Vagina (tissue), 2 donors: ENCODE results near the gene BSND.

Experiments used
- POLR2A ChIP-seq, 2 donors: fragments of 450-650 bp; IDR thresholded peaks; one replicate each; pipeline ENCODE4 v1.6.1; 2017; ENCODE audit warnings: antibody characterized with exemption in 2 of 2, mild to moderate bottlenecking in 2 of 2, moderate library complexity in 2 of 2
- POLR2AphosphoS5 ChIP-seq, 2 donors: sonication (generic); formaldehyde crosslinking; IDR thresholded peaks; one replicate each; pipeline ENCODE4 v1.9.0; 2017; ENCODE audit warnings: antibody characterized with exemption in 2 of 2, mild to moderate bottlenecking in 2 of 2, low read depth in 1 of 2; ENCODE audit not compliant: insufficient read depth in 1 of 2
- TF ChIP-seq, protein P1 (sequence below), 3 experiments: fragments of 450-650 bp in 2 of 3; fragments of 200-600 bp in 1 of 3; sonication (generic) in 1 of 3; IDR thresholded peaks; one replicate each; pipeline ENCODE4 v1.5.1; 2017 to 2019; ENCODE audit warnings: antibody characterized with exemption in 3 of 3, mild to moderate bottlenecking in 2 of 3, moderate library complexity in 2 of 3

DNA sequence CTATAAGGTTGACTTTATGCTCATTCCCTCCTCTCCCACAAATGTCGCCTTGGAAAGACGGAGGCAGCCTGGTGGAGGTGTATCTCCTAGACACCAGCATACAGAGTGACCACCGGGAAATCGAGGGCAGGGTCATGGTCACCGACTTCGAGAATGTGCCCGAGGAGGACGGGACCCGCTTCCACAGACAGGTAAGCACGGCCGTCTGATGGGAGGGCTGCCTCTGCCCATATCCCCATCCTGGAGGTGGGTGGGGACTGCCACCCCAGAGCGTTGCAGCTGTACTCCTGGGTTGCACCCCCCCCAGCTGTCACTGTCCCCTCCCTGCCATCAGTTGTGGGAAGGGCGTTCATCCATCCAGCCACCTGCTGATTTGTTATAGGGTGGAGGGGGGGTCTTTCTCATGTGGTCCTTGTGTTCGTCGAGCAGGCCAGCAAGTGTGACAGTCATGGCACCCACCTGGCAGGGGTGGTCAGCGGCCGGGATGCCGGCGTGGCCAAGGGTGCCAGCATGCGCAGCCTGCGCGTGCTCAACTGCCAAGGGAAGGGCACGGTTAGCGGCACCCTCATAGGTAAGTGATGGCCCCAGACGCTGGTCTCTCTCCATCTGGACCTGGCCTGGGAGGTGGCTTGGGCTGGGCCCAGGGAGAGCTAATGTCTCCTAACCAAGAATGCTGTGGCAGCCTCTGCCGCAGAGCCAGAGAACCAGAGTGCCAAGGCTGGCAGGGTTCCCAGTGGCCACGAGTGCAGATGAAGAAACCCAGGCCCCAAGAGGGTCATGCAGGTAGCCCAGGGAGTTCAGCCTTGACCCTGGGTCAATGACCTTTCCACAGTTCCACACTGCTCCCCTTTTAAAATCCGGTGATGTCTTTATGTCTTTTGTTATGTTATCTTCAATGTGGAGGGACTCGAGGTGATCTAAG lies 53.7 kb downstream of the BSND start:
- TF ChIP-seq, protein P1, sequence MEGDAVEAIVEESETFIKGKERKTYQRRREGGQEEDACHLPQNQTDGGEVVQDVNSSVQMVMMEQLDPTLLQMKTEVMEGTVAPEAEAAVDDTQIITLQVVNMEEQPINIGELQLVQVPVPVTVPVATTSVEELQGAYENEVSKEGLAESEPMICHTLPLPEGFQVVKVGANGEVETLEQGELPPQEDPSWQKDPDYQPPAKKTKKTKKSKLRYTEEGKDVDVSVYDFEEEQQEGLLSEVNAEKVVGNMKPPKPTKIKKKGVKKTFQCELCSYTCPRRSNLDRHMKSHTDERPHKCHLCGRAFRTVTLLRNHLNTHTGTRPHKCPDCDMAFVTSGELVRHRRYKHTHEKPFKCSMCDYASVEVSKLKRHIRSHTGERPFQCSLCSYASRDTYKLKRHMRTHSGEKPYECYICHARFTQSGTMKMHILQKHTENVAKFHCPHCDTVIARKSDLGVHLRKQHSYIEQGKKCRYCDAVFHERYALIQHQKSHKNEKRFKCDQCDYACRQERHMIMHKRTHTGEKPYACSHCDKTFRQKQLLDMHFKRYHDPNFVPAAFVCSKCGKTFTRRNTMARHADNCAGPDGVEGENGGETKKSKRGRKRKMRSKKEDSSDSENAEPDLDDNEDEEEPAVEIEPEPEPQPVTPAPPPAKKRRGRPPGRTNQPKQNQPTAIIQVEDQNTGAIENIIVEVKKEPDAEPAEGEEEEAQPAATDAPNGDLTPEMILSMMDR (IDR thresholded peaks at IDR 0.05): no peak
- TF ChIP-seq POLR2A (IDR thresholded peaks at IDR 0.05): no peak
- TF ChIP-seq POLR2AphosphoS5 (IDR thresholded peaks at IDR 0.05; ENCODE audit: insufficient read depth in 1 of 2, low read depth in 1 of 2): no peak
